ENCODE results near the gene GABARAP. TPM values are rescaled to one million over a fixed set of nuclear protein-coding genes. Genes with fewer than 3 reads are reported as not detected.

Gene GABARAP
- total RNA-seq, 4 donors from 2014 or later = 446 to 840 (median 533) TPM

DNA sequence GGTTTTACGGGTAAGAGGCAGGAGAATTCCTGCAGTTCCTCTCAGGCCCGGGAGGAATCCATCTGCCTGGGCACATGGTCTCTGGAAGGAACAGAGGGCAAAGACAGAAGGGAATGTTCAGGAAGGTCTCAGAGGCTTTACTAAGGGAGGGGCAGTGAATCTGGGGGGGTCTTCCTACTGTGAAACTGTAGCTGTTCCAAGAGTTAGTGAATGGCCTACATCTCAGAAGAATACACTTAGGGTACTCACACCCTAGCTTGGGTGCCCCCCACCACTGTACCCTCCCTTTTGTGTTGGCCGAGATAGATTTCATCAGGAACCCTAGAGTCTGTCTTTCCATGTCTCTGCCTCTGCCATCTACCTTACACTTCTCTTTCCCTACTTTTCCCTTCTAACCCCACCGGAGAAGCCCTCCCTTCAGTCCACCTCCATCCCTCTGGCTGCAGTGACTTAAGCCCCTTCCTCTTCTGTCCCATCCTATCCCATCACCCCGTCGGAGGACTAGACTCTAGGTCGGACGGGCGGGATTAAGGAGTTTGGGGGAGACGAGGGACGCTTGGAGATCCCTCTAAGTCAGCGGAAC lies 22.9 kb downstream of the GABARAP start:
- no peak for DNase-seq (ENCODE audit: low spot score in 2 of 2)
- no peaks in the 10 kb centered on the region for H3K9me3 ChIP-seq
- peak overlapping the region; percentile 96 for H3K27ac ChIP-seq
- no peaks in the 10 kb centered on the region for H3K27me3 ChIP-seq
- peak overlapping the region; percentile 96 for H3K4me3 ChIP-seq
- H3K36me3 ChIP-seq = peaks cover 23% of the 10 kb centered on the region
- H3K4me1 ChIP-seq = peaks cover 80% of the 10 kb centered on the region
- no peak for TF ChIP-seq EP300 (IDR thresholded peaks at IDR 0.05)
- TF ChIP-seq, protein P1, sequence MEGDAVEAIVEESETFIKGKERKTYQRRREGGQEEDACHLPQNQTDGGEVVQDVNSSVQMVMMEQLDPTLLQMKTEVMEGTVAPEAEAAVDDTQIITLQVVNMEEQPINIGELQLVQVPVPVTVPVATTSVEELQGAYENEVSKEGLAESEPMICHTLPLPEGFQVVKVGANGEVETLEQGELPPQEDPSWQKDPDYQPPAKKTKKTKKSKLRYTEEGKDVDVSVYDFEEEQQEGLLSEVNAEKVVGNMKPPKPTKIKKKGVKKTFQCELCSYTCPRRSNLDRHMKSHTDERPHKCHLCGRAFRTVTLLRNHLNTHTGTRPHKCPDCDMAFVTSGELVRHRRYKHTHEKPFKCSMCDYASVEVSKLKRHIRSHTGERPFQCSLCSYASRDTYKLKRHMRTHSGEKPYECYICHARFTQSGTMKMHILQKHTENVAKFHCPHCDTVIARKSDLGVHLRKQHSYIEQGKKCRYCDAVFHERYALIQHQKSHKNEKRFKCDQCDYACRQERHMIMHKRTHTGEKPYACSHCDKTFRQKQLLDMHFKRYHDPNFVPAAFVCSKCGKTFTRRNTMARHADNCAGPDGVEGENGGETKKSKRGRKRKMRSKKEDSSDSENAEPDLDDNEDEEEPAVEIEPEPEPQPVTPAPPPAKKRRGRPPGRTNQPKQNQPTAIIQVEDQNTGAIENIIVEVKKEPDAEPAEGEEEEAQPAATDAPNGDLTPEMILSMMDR (IDR thresholded peaks at IDR 0.05) = no peak
- no peak for TF ChIP-seq POLR2A (IDR thresholded peaks at IDR 0.05)
- TF ChIP-seq POLR2AphosphoS5 (IDR thresholded peaks at IDR 0.05) = no peak
- 19% methylated on average over 12 of the region's 12 CpGs for WGBS

DNA sequence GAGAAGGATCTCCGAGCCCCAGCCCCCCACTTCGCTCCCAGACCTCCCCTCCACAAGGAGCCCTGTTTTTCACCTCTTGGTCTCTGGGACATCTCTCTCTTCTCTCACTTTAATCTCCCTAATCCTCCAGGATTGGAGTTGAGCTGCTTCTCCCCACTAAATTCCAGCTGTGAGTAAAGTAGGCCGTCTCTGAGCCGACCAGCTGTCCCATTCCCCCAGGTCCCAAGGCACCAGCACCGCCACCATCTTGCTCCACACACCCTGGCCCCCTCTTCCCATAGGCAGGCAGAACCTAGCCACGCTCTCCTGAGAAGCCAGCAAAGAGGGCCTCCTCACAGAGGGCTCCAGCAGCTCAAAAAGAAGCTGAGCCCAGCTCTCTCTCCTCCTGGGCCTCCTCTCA lies 23.5 kb downstream of the GABARAP start:
- H3K9me3 ChIP-seq = no peaks in the 10 kb centered on the region
- H3K27me3 ChIP-seq = no peaks in the 10 kb centered on the region
- H3K4me3 ChIP-seq = no peak overlapping the region
- no peak for DNase-seq (ENCODE audit: low spot score in 2 of 2)
- H3K27ac ChIP-seq = no peak overlapping the region
- whole genome bisulfite sequencing = 78% methylated on average over 6 of the region's 6 CpGs
- no peak for TF ChIP-seq EP300 (IDR thresholded peaks at IDR 0.05)
- peaks cover 86% of the 10 kb centered on the region for H3K4me1 ChIP-seq
- H3K36me3 ChIP-seq = peaks cover 17% of the 10 kb centered on the region

DNA sequence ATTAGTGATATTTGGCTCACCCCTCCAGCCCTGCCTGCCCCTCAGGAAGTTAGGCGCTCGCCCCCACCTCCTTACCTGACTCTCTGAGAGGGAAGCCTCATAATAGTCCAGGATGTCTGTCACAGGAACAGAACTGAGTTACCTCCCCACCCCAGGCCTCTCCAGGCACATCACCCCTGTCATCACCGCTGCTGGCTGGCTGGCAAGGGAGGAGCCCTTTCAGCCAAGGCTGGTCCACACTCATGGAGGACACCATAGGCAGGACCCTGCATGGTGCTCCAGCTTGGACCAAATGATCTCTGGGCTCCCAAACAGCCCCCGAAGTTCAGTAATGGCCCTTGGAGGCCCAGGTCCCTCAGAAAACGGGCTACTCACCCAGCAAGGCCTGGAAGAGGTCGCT lies 24.1 kb downstream of the GABARAP start:
- Histone ChIP-seq H3K36me3 (peaks cover 11% of the 10 kb centered on the region), H3K27ac (peak overlapping the region; percentile 59), H3K4me3 (peak overlapping the region; percentile 50), H3K27me3 (no peaks in the 10 kb centered on the region), H3K4me1 (peaks cover 89% of the 10 kb centered on the region), H3K9me3 (no peaks in the 10 kb centered on the region)
- TF ChIP-seq EP300 (IDR thresholded peaks at IDR 0.05) (no peak), POLR2AphosphoS5 (IDR thresholded peaks at IDR 0.05) (no peak), POLR2A (IDR thresholded peaks at IDR 0.05) (no peak)
- TF ChIP-seq, protein P1 (IDR thresholded peaks at IDR 0.05) = no peak
- DNase-seq (ENCODE audit: low spot score in 2 of 2) = no peak
- 77% methylated on average over 5 of the region's 6 CpGs for WGBS

DNA sequence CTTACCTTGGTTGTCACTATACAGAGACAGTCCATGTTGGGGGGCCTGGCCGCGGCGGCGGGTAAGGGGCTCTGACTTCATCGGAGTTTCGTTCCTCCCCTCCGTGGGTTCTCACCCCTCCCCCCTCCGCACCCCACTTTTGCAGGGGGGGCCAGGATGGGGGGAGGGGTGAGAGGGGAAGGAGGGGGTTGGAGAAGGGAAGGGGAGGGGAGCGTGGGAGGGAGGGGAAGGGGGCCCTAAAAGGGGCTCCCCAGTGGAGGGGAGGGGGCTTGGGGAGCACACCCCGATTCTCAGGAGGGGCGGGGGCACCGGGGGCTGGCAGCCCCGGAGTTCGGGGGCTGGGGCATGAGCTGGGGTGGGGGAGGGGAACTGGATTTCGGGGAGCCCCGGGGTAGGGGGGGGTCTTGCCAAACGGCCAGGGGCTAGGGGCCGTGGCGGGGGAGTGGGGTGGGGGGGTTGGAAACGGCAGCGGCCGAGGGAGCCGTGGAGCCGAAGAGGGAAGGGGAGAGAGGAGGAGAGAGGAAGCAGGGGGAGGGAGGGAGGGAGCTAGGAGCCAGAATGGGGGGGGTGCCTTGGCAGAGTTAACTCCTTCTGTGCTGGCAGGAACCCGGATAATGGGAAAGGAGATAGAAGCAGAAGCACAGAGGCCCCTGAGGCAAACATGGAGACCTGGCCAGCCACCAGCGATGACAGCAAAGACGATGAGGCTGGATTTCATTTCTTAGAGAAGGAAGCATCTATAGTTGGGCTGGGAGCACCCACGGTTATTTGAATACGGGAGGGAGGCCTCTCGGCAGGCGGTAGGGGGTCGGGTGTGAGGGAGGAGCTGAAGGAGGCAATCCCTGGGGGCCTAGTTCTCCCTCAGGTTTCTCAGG lies 24.9 kb downstream of the GABARAP start:
- H3K4me1 ChIP-seq = peaks cover 82% of the 10 kb centered on the region
- DNase-seq (ENCODE audit: low spot score in 2 of 2) = no peak
- peak overlapping the region; percentile 59 for H3K27ac ChIP-seq
- TF ChIP-seq, protein P1 (IDR thresholded peaks at IDR 0.05) = no peak
- TF ChIP-seq EP300 (IDR thresholded peaks at IDR 0.05) (no peak), POLR2A (IDR thresholded peaks at IDR 0.05) (no peak), POLR2AphosphoS5 (IDR thresholded peaks at IDR 0.05) (no peak)
- peak overlapping the region; percentile 50 for H3K4me3 ChIP-seq
- H3K27me3 ChIP-seq = no peaks in the 10 kb centered on the region
- peaks cover 3% of the 10 kb centered on the region for H3K36me3 ChIP-seq
- H3K9me3 ChIP-seq = no peaks in the 10 kb centered on the region
- WGBS = under 1% methylated on average over 27 of the region's 32 CpGs

DNA sequence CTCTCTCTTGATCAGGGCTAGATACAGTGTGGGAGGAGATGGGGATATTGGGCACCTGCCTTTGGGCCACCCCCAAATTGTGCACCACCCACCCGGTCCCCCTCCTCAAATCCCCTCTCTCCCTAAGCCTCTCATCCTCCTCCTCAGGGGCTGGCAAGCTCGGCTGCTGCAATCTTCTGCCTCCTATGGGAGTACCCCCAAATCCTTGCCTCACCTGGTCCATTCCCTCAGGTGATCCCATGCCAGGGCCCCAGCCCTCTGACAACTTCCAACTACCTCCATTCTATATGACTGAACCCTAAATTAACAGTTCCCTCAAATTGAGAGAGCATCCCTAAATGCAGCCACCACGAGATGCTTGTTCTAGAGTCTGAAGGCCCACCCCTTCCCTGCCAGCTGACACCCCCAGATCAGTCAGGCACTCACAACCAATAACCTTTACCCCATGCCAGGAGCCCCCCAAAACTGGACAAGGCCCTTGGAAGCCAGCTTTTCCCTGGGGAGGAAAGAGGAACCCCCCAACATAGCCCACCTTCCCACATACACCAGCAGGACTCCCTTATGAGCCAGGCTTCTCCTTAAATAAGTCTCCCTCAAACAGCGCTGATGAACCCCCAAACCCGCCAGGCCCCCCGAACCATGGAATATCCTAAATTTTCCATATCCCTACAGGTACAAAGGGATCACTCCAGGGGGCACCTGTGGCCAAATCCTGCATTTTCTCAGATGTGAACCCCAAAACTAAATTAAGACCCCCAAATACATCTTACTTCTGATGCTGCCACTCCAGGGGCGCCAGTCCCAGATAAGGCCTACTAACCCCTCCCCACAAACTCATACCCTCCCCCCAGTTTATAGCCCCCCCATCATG lies 25.8 kb downstream of the GABARAP start:
- H3K4me3 ChIP-seq = peak overlapping the region; percentile 50
- no peak for DNase-seq (ENCODE audit: low spot score in 2 of 2)
- H3K9me3 ChIP-seq = no peaks in the 10 kb centered on the region
- peaks cover 76% of the 10 kb centered on the region for H3K4me1 ChIP-seq
- no peak for TF ChIP-seq POLR2AphosphoS5 (IDR thresholded peaks at IDR 0.05)
- WGBS = 31% methylated on average over 7 of the region's 7 CpGs
- no peaks in the 10 kb centered on the region for H3K27me3 ChIP-seq
- peak overlapping the region; percentile 59 for H3K27ac ChIP-seq
- no peaks in the 10 kb centered on the region for H3K36me3 ChIP-seq
